ENCODE measurements around the gene ACTBL2. TPM values are rescaled to one million over a fixed set of nuclear protein-coding genes. Genes with fewer than 3 reads are reported as not detected.

ACTBL2 gene
- polyA plus RNA-seq, 1 of the 3 experiments (the other 2 are of a cell fraction), result 0.99 TPM

DNA sequence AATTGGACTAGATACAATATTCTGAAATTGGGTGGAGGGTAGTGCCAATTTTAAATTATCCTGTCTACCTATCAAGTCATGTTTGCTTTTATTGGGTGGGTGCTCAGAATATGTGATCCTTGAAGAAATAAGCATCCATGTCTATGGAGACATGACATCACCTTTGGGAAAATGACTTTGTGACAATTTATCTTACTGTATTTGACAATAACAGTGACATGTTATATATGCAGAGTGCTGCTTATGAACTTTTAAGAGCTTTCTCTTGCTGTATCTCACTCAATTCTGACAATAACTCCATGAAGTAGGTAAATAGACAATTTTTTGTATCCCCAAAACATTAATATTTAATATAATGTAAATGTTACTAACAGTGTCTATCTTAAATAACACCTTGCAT, 15.1 kb upstream of the ACTBL2 start:
- no peak overlapping the region for H3K9ac ChIP-seq
- no peaks in the 10 kb centered on the region for H3K9me3 ChIP-seq
- peaks cover 5% of the 10 kb centered on the region for H3F3A ChIP-seq (replicated peaks; ENCODE audit: insufficient read depth)
- H3K79me2 ChIP-seq (ENCODE audit: insufficient read depth), result no peaks in the 10 kb centered on the region
- H3K9me2 ChIP-seq, result no peaks in the 10 kb centered on the region
- no peak overlapping the region for H3K27ac ChIP-seq (ENCODE audit: low read depth in 2 of 2, low read length in 1 of 2)
- POLR2A ChIA-PET, result no interaction called here
- no peaks in the 10 kb centered on the region for H3K36me3 ChIP-seq (replicated peaks in 1 of 2; ENCODE audit: control insufficient read depth in 1 of 2, insufficient read depth in 2 of 2, low read length in 1 of 2)
- peaks cover 20 to 37% of the 10 kb centered on the region in 2 experiments for H3K4me1 ChIP-seq (ENCODE audit: control insufficient read depth in 1 of 2, insufficient read depth in 2 of 2, low read depth in 1 of 2, low read length in 1 of 2)
- H2AFZ ChIP-seq (ENCODE audit: low read depth), result no peak overlapping the region
- DNase-seq, result no peak
- CTCF ChIA-PET, result interaction anchor here (1.0 to 5.8 kb wide), 7 partner anchors 8 to 964 kb away, joined by 3 to 61 read pairs (median 22); partner anchors contain the start of gene PLK2
- no peaks in the 10 kb centered on the region for H3K27me3 ChIP-seq (ENCODE audit: insufficient read depth)
- H4K20me1 ChIP-seq (ENCODE audit: insufficient read depth), result no peaks in the 10 kb centered on the region
- no peak overlapping the region for H3K4me2 ChIP-seq
- TF ChIP-seq FOXM1 (IDR thresholded peaks at IDR 0.05; ENCODE audit: low read depth), result no peak
- no peak for TF ChIP-seq GABPA (IDR thresholded peaks at IDR 0.05; ENCODE audit: low read depth)
- TF ChIP-seq, protein P1, sequence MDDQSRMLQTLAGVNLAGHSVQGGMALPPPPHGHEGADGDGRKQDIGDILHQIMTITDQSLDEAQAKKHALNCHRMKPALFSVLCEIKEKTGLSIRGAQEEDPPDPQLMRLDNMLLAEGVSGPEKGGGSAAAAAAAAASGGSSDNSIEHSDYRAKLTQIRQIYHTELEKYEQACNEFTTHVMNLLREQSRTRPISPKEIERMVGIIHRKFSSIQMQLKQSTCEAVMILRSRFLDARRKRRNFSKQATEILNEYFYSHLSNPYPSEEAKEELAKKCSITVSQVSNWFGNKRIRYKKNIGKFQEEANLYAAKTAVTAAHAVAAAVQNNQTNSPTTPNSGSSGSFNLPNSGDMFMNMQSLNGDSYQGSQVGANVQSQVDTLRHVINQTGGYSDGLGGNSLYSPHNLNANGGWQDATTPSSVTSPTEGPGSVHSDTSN (IDR thresholded peaks at IDR 0.05), result no peak
- TF ChIP-seq NFIC (IDR thresholded peaks at IDR 0.05; ENCODE audit: borderline replicate concordance), result no peak
- TF ChIP-seq RCOR1 (IDR thresholded peaks at IDR 0.05; ENCODE audit: low read length), result no peak
- TF ChIP-seq RAD21 (IDR thresholded peaks at IDR 0.05; ENCODE audit: low read length), result no peak
- TF ChIP-seq, protein P2, sequence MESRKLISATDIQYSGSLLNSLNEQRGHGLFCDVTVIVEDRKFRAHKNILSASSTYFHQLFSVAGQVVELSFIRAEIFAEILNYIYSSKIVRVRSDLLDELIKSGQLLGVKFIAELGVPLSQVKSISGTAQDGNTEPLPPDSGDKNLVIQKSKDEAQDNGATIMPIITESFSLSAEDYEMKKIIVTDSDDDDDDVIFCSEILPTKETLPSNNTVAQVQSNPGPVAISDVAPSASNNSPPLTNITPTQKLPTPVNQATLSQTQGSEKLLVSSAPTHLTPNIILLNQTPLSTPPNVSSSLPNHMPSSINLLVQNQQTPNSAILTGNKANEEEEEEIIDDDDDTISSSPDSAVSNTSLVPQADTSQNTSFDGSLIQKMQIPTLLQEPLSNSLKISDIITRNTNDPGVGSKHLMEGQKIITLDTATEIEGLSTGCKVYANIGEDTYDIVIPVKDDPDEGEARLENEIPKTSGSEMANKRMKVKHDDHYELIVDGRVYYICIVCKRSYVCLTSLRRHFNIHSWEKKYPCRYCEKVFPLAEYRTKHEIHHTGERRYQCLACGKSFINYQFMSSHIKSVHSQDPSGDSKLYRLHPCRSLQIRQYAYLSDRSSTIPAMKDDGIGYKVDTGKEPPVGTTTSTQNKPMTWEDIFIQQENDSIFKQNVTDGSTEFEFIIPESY (IDR thresholded peaks at IDR 0.05; ENCODE audit: borderline replicate concordance, low read depth), result no peak
- no peak for TF ChIP-seq ELF1 (IDR thresholded peaks at IDR 0.05)
- no peak for TF ChIP-seq USF1 (IDR thresholded peaks at IDR 0.05; ENCODE audit: borderline replicate concordance, low read depth)
- TF ChIP-seq FOSL2 (IDR thresholded peaks at IDR 0.05; ENCODE audit: borderline replicate concordance, low read depth), result no peak
- no peak for TF ChIP-seq JUND (IDR thresholded peaks at IDR 0.05)
- no peak for TF ChIP-seq CHD2 (IDR thresholded peaks at IDR 0.05; ENCODE audit: low read length, partially characterized antibody)
- no peak overlapping the region for H3K4me3 ChIP-seq (ENCODE audit: low read depth in 2 of 2, low read length in 1 of 2)

- DNase-seq, result no peak
- H3K4me2 ChIP-seq, result peak overlapping the region; percentile 60; the same call in 1 of the 2 replicates
- no peaks in the 10 kb centered on the region for H3K36me3 ChIP-seq (replicated peaks in 1 of 2; ENCODE audit: control insufficient read depth in 1 of 2, insufficient read depth in 2 of 2, low read length in 1 of 2)
- no peaks in the 10 kb centered on the region for H3K9me2 ChIP-seq
- 72% methylated on average over 6 of the region's 6 CpGs for WGBS (ENCODE audit: low lambda C conversion rate)
- H3K4me3 ChIP-seq (ENCODE audit: low read depth in 2 of 2, low read length in 1 of 2), result no peak overlapping the region
- no peaks in the 10 kb centered on the region for H3K9me3 ChIP-seq
- H3K79me2 ChIP-seq (ENCODE audit: insufficient read depth), result no peaks in the 10 kb centered on the region
- H3K4me1 ChIP-seq (ENCODE audit: control insufficient read depth in 1 of 2, insufficient read depth in 2 of 2, low read depth in 1 of 2, low read length in 1 of 2), result peaks cover 11 to 31% of the 10 kb centered on the region in 2 experiments
- peak overlapping the region; percentile 65 for H2AFZ ChIP-seq (ENCODE audit: low read depth)
- peak overlapping the region; percentile 90 to 93 for H3K27ac ChIP-seq (ENCODE audit: low read depth in 2 of 2, low read length in 1 of 2)
- POLR2A ChIA-PET, result no interaction called here
- CTCF ChIA-PET, result interaction anchor here (0.8 to 2.5 kb wide), 9 partner anchors 10 to 964 kb away, joined by 3 to 8 read pairs (median 4); partner anchors contain the start of gene PLK2
- H3K27me3 ChIP-seq (ENCODE audit: insufficient read depth), result no peaks in the 10 kb centered on the region
- H4K20me1 ChIP-seq (ENCODE audit: insufficient read depth), result no peaks in the 10 kb centered on the region
- H3F3A ChIP-seq (replicated peaks; ENCODE audit: insufficient read depth), result peaks cover 5% of the 10 kb centered on the region
- H3K9ac ChIP-seq, result peak overlapping the region; percentile 50; the same call in 1 of the 2 replicates
- TF ChIP-seq, protein P3, sequence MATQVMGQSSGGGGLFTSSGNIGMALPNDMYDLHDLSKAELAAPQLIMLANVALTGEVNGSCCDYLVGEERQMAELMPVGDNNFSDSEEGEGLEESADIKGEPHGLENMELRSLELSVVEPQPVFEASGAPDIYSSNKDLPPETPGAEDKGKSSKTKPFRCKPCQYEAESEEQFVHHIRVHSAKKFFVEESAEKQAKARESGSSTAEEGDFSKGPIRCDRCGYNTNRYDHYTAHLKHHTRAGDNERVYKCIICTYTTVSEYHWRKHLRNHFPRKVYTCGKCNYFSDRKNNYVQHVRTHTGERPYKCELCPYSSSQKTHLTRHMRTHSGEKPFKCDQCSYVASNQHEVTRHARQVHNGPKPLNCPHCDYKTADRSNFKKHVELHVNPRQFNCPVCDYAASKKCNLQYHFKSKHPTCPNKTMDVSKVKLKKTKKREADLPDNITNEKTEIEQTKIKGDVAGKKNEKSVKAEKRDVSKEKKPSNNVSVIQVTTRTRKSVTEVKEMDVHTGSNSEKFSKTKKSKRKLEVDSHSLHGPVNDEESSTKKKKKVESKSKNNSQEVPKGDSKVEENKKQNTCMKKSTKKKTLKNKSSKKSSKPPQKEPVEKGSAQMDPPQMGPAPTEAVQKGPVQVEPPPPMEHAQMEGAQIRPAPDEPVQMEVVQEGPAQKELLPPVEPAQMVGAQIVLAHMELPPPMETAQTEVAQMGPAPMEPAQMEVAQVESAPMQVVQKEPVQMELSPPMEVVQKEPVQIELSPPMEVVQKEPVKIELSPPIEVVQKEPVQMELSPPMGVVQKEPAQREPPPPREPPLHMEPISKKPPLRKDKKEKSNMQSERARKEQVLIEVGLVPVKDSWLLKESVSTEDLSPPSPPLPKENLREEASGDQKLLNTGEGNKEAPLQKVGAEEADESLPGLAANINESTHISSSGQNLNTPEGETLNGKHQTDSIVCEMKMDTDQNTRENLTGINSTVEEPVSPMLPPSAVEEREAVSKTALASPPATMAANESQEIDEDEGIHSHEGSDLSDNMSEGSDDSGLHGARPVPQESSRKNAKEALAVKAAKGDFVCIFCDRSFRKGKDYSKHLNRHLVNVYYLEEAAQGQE (IDR thresholded peaks at IDR 0.05; ENCODE audit: low read depth, low read length), result no peak
- TF ChIP-seq FOXM1 (IDR thresholded peaks at IDR 0.05; ENCODE audit: low read depth) (no peak), FOSL2 (IDR thresholded peaks at IDR 0.05; ENCODE audit: borderline replicate concordance, low read depth) (no peak), GATA2 (CRISPR knock-in tag; IDR thresholded peaks at IDR 0.05) (no peak), NFIC (IDR thresholded peaks at IDR 0.05; ENCODE audit: borderline replicate concordance) (no peak), TCF12 (IDR thresholded peaks at IDR 0.05) (no peak), JUND (IDR thresholded peaks at IDR 0.05) (no peak), MEF2A (IDR thresholded peaks at IDR 0.05; ENCODE audit: borderline replicate concordance, low read depth) (no peak), USF1 (IDR thresholded peaks at IDR 0.05; ENCODE audit: borderline replicate concordance, low read depth) (no peak)
- TF ChIP-seq, protein P4, sequence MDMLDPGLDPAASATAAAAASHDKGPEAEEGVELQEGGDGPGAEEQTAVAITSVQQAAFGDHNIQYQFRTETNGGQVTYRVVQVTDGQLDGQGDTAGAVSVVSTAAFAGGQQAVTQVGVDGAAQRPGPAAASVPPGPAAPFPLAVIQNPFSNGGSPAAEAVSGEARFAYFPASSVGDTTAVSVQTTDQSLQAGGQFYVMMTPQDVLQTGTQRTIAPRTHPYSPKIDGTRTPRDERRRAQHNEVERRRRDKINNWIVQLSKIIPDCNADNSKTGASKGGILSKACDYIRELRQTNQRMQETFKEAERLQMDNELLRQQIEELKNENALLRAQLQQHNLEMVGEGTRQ (IDR thresholded peaks at IDR 0.05; ENCODE audit: borderline replicate concordance, low read depth, low read length), result no peak
Measured at GRCh38 chr5:57495285-57496086, 12.9 kb upstream of the ACTBL2 start.
